Mucosa of descending colon (tissue), 3 donors: ENCODE measurements around the gene FHAD1. TPM values are rescaled to one million over a fixed set of nuclear protein-coding genes. Genes with fewer than 3 reads are reported as not detected.

Source experiments
- ATAC-seq: fragments of 200-7000 bp; cut with Tn5 transposase; one replicate; pipeline ENCODE4 v1.9.1; 2020; ENCODE audit warnings: mild to moderate bottlenecking, moderate library complexity
- DNase-seq, 3 donors: peaks; one replicate each; pipeline ENCODE4 v3.0.0-alpha.2; 2020
- H3K36me3 ChIP-seq: fragments of 200-600 bp; one replicate; pipeline ENCODE4 v1.8.0; 2021; ENCODE audit warnings: low read depth, mild to moderate bottlenecking
- H3K4me1 ChIP-seq: fragments of 200-600 bp; one replicate; pipeline ENCODE4 v1.8.0; 2021; ENCODE audit warnings: low read depth, mild to moderate bottlenecking
- H3K4me3 ChIP-seq: fragments of 200-600 bp; one replicate; pipeline ENCODE4 v1.8.0; 2021; ENCODE audit warnings: mild to moderate bottlenecking
- H3K9me3 ChIP-seq: fragments of 200-600 bp; one replicate; pipeline ENCODE4 v1.8.0; 2021; ENCODE audit warnings: mild to moderate bottlenecking
- intact Hi-C, 2 donors: fragments of 100-400 bp; cut with DNase I in 1 of 2; cut with micrococcal nuclease in 1 of 2; formaldehyde crosslinking; loops; one replicate each; pipeline versions ENCODE4 v1.11.0 to v1.11.1; 2022; cut with DNase I, micrococcal nuclease
- total RNA-seq, 3 donors: library from RNA; stranded (reverse); fragmentation: NEBNext Ultra II Directional in 2 of 3; extraction: Animal tissue kit (Norgen Biotek cat#: 25700) in 2 of 3; gene quantifications; one replicate each; pipeline versions ENCODE4 v1.2.1 to v1.2.4, GENCODE V29; 2021 to 2023
- TF ChIP-seq, protein P1 (sequence below): fragments of 200-600 bp; IDR thresholded peaks from one replicate; pipeline ENCODE4 v1.8.0; 2022; ENCODE audit warnings: antibody characterized with exemption, mild to moderate bottlenecking
- donor health status: DM: no; HTN: no; CAD: no; lungs with moderate emphysema.
- donor health status: DM: no; HTN: no; CAD: no.
- donor health status: DM: no; HTN: yes; CAD: no.

Gene FHAD1
- total RNA-seq, 3 donors from 2014 or later: 0.89 to 1.9 (median 0.99) TPM

- intact Hi-C loops: no loop called here
- peaks cover 32% of the 10 kb centered on the region for H3K4me1 ChIP-seq
Observed at GRCh38 chr1:15408890-15409387, 161.9 kb downstream of the FHAD1 start.

GRCh38 chr1:15409388-15410222, 162.6 kb downstream of the FHAD1 start, which contains the start of gene EFHD2:
TSS of gene EFHD2 (plus strand) at chr1:15409888. CDS start at chr1:15409972, 84 bp downstream.
- intact Hi-C loops: loop anchor here (5.0 kb wide), 2 partner anchors 72 to 87 kb away; no protein-coding TSS in a partner anchor
- Histone ChIP-seq H3K4me3 (peak within 1 kb of the TSS; percentile 46), H3K9me3 (no peaks in the 10 kb centered on the region), H3K36me3 (no peaks in the 10 kb centered on the region), H3K4me1 (peaks cover 38% of the 10 kb centered on the region)
- ATAC-seq (peak; percentile 81), DNase-seq (peak; percentile 92)
- TF ChIP-seq, protein P1, sequence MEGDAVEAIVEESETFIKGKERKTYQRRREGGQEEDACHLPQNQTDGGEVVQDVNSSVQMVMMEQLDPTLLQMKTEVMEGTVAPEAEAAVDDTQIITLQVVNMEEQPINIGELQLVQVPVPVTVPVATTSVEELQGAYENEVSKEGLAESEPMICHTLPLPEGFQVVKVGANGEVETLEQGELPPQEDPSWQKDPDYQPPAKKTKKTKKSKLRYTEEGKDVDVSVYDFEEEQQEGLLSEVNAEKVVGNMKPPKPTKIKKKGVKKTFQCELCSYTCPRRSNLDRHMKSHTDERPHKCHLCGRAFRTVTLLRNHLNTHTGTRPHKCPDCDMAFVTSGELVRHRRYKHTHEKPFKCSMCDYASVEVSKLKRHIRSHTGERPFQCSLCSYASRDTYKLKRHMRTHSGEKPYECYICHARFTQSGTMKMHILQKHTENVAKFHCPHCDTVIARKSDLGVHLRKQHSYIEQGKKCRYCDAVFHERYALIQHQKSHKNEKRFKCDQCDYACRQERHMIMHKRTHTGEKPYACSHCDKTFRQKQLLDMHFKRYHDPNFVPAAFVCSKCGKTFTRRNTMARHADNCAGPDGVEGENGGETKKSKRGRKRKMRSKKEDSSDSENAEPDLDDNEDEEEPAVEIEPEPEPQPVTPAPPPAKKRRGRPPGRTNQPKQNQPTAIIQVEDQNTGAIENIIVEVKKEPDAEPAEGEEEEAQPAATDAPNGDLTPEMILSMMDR: no peak

More at GRCh38 chr1:15408890-15409387, 161.9 kb downstream of the FHAD1 start:
- ATAC-seq: no peak
- Histone ChIP-seq H3K36me3 (no peaks in the 10 kb centered on the region), H3K9me3 (no peaks in the 10 kb centered on the region), H3K4me3 (peak overlapping the region; percentile 46)
- TF ChIP-seq, protein P1: no peak
- DNase-seq: no peak

GRCh38 chr1:15410223-15410883, 163.3 kb downstream of the FHAD1 start:
- peak; percentile 3 for ATAC-seq
- intact Hi-C loops: loop anchor here (5.0 kb wide), 2 partner anchors 73 to 88 kb away; no protein-coding TSS in a partner anchor
- TF ChIP-seq, protein P1: no peak
- peak in 2 of 3 donors; percentile 50 to 65 for DNase-seq
- Histone ChIP-seq H3K9me3 (no peaks in the 10 kb centered on the region), H3K36me3 (no peaks in the 10 kb centered on the region), H3K4me1 (peaks cover 38% of the 10 kb centered on the region), H3K4me3 (peak overlapping the region; percentile 46)

- H3K4me3 ChIP-seq: peak overlapping the region; percentile 46
- TF ChIP-seq, protein P1: no peak
- H3K36me3 ChIP-seq: no peaks in the 10 kb centered on the region
- ATAC-seq (no peak), DNase-seq (peak in 2 of 3 donors; percentile 32 to 65)
- H3K9me3 ChIP-seq: no peaks in the 10 kb centered on the region
- peaks cover 43% of the 10 kb centered on the region for H3K4me1 ChIP-seq
- intact Hi-C loops: loop anchor here (5.0 kb wide), 2 partner anchors 74 to 89 kb away; no protein-coding TSS in a partner anchor
Observed at GRCh38 chr1:15410884-15411245, 163.8 kb downstream of the FHAD1 start.

DNA sequence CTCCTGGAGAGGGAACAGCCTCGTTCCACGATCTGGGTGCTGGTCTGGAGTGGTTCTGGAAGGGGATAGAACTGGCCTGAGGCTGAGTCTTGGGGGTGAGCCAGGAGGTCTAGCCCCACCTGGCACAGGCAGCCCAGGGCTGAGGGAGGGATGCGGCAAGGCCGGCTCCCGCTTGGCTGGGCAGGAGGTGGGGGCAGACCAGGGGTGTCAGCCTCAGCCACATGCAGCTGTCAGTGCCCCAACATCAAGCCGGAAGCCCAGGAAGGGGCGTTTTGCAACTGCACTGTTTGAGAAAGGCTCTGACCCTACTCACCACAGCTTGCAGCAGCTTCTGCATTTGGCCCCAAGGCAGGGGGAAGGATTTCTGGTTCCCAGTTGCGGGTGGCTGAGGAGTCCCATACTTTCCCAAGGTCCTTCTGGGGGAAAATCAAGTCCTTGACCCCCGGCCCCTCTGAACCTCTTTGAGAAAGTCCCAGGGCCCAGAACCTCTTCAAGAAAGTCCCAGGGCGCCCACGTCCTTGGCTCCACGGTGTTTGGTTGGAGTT, 164.6 kb downstream of the FHAD1 start:
- no peaks in the 10 kb centered on the region for H3K36me3 ChIP-seq
- peaks cover 51% of the 10 kb centered on the region for H3K4me1 ChIP-seq
- DNase-seq (peak; percentile 64 to 82 (median 68)), ATAC-seq (peak; percentile 23)
- no peaks in the 10 kb centered on the region for H3K9me3 ChIP-seq
- H3K4me3 ChIP-seq: peak overlapping the region; percentile 46
- TF ChIP-seq, protein P1: no peak
- intact Hi-C loops: loop anchor here (5.0 kb wide), 2 partner anchors 74 to 89 kb away; no protein-coding TSS in a partner anchor
